ENCODE measurements around the gene NINJ1. TPM values are rescaled to one million over a fixed set of nuclear protein-coding genes. Genes with fewer than 3 reads are reported as not detected.

The NINJ1 gene
- total and polyA plus RNA-seq, 2 donors (not counting 1 experiment from before 2014, with no cell fraction given), result 7.2 to 59.9 TPM

DNA sequence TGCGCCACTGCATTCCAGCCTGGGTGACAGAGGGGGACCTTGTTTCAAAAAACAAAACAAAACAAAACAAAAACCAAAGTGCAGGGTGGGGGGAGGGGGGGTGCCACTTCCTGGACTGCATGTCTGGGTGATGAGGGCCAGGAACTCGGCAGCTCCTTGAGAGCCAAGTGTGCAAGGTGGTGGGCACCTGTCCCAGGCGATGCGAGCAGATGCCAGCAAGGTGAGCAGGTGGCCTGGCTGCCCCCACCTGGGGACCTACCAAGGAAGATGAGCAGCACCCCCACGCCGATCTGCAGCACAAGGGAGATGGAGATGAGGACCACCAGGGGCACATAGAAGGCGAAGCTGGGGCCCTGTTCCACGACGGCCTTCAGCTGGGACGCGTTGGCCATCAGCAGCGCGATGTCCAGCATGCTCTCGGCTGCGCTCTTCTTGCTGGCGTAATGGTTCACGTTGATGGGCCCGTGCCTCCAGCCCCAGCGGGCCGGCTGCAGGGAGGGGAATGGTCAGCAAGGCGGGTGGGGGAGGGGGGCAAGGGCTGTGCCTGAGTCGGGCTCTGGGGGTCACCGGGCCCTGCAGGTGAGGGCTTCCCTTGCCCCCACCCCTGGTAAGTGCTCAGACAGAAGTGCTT lies 7.8 kb downstream of the NINJ1 start:
- no peak for DNase-seq (ENCODE audit: low read depth in 2 of 2)
- H3K4me2 ChIP-seq (ENCODE audit: extremely low read depth, insufficient read depth, low read length), result no peak overlapping the region
- H3K4me1 ChIP-seq (ENCODE audit: control insufficient read depth, extremely low read depth, insufficient read depth, low read length), result no peaks in the 10 kb centered on the region
- H3K9ac ChIP-seq (ENCODE audit: insufficient read depth, low read length), result no peak overlapping the region
- H4K20me1 ChIP-seq (ENCODE audit: control insufficient read depth, extremely low read depth, insufficient read depth, low read length), result no peaks in the 10 kb centered on the region
- no peaks in the 10 kb centered on the region for H3K79me2 ChIP-seq (ENCODE audit: control insufficient read depth, insufficient read depth, low read length)
- H3K9me3 ChIP-seq (ENCODE audit: control insufficient read depth, insufficient read depth, low read depth, low read length), result no peaks in the 10 kb centered on the region
- peaks cover 2% of the 10 kb centered on the region for H3K36me3 ChIP-seq (ENCODE audit: control insufficient read depth, insufficient read depth, low read length)
- H3K27ac ChIP-seq (ENCODE audit: insufficient read depth, low read length), result no peak overlapping the region
- TF ChIP-seq EZH2 (IDR thresholded peaks at IDR 0.05; ENCODE audit: low read length, missing control alignments), result no peak
- TF ChIP-seq, protein P1, sequence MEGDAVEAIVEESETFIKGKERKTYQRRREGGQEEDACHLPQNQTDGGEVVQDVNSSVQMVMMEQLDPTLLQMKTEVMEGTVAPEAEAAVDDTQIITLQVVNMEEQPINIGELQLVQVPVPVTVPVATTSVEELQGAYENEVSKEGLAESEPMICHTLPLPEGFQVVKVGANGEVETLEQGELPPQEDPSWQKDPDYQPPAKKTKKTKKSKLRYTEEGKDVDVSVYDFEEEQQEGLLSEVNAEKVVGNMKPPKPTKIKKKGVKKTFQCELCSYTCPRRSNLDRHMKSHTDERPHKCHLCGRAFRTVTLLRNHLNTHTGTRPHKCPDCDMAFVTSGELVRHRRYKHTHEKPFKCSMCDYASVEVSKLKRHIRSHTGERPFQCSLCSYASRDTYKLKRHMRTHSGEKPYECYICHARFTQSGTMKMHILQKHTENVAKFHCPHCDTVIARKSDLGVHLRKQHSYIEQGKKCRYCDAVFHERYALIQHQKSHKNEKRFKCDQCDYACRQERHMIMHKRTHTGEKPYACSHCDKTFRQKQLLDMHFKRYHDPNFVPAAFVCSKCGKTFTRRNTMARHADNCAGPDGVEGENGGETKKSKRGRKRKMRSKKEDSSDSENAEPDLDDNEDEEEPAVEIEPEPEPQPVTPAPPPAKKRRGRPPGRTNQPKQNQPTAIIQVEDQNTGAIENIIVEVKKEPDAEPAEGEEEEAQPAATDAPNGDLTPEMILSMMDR (conservative IDR thresholded peaks at IDR 0.05 in 1 of 2, IDR thresholded peaks at IDR 0.05 in 1 of 2; ENCODE audit: low read depth in 1 of 2, low read length in 2 of 2), result no peak
- H3K27me3 ChIP-seq (ENCODE audit: control insufficient read depth, insufficient read depth, low read length), result no peaks in the 10 kb centered on the region
- H3K4me3 ChIP-seq (replicated peaks in 1 of 4; ENCODE audit: control extremely low read depth in 1 of 4, insufficient read depth in 1 of 4, low read depth in 3 of 4, low read length in 4 of 4), result no peak overlapping the region
- H2AFZ ChIP-seq (ENCODE audit: low read length), result no peak overlapping the region

DNA sequence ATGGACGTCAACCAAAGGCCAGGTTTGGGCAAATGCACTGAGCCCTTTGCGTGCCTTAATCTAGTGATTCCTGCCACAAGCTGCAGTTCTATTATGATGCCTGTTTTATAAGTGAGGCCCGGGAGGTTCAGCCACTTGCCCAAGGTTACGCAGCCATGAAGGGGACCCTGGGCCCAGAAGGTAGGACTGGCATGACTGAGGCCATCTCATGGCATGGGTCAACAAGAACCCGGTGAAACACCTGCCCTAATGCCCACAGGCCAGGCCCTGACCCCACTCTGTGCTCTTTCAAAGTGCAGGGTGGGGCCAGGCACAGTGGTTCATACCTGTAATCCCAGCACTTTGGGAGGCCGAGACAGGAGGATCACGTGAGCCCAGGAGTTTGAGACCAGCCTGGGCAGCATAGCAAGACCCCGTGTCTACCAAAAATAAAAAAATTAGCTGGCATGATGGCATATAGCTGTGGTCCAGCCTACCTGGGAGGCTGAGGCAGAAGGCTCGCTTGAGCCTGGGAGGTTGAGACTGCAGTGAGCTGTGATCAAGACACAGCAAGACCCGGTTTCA lies 8.6 kb downstream of the NINJ1 start:
- H3K4me2 ChIP-seq (ENCODE audit: extremely low read depth, insufficient read depth, low read length), result no peak overlapping the region
- no peak overlapping the region for H2AFZ ChIP-seq (ENCODE audit: low read length)
- no peaks in the 10 kb centered on the region for H3K9me3 ChIP-seq (ENCODE audit: control insufficient read depth, insufficient read depth, low read depth, low read length)
- no peaks in the 10 kb centered on the region for H3K4me1 ChIP-seq (ENCODE audit: control insufficient read depth, extremely low read depth, insufficient read depth, low read length)
- no peaks in the 10 kb centered on the region for H3K79me2 ChIP-seq (ENCODE audit: control insufficient read depth, insufficient read depth, low read length)
- no peak overlapping the region for H3K9ac ChIP-seq (ENCODE audit: insufficient read depth, low read length)
- H3K27ac ChIP-seq (ENCODE audit: insufficient read depth, low read length), result no peak overlapping the region
- TF ChIP-seq EZH2 (IDR thresholded peaks at IDR 0.05; ENCODE audit: low read length, missing control alignments), result no peak
- TF ChIP-seq, protein P1 (conservative IDR thresholded peaks at IDR 0.05 in 1 of 2, IDR thresholded peaks at IDR 0.05 in 1 of 2; ENCODE audit: low read depth in 1 of 2, low read length in 2 of 2), result no peak
- H3K36me3 ChIP-seq (ENCODE audit: control insufficient read depth, insufficient read depth, low read length), result peaks cover 2% of the 10 kb centered on the region
- H4K20me1 ChIP-seq (ENCODE audit: control insufficient read depth, extremely low read depth, insufficient read depth, low read length), result no peaks in the 10 kb centered on the region
- H3K4me3 ChIP-seq (replicated peaks in 1 of 4; ENCODE audit: control extremely low read depth in 1 of 4, insufficient read depth in 1 of 4, low read depth in 3 of 4, low read length in 4 of 4), result no peak overlapping the region
- DNase-seq (ENCODE audit: low read depth in 2 of 2), result no peak
- no peaks in the 10 kb centered on the region for H3K27me3 ChIP-seq (ENCODE audit: control insufficient read depth, insufficient read depth, low read length)

DNA sequence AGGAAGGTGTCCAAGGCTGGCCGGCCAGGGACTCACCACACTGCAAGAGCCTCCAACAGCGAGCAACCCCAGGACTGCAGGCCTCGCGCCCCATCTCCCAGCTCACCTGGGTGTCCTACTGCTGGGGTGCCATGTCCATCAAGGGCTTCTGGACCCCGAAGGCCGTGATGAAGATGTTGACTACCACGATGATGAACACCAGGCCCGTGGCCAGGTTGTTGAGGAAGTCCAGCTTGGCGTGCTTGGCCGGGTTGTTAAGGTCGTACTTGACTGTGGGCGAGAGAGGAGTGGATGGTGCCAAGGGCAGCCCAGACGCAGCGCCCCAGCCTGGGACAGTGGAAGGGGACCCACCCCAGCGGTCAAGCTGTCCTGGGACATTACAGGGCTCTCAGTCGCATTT lies 9.3 kb downstream of the NINJ1 start:
- TF ChIP-seq EZH2 (IDR thresholded peaks at IDR 0.05; ENCODE audit: low read length, missing control alignments), result no peak
- TF ChIP-seq, protein P1 (conservative IDR thresholded peaks at IDR 0.05 in 1 of 2, IDR thresholded peaks at IDR 0.05 in 1 of 2; ENCODE audit: low read depth in 1 of 2, low read length in 2 of 2), result no peak
- Histone ChIP-seq H3K9ac (ENCODE audit: insufficient read depth, low read length) (no peak overlapping the region), H3K4me1 (ENCODE audit: control insufficient read depth, extremely low read depth, insufficient read depth, low read length) (peaks cover 2% of the 10 kb centered on the region), H3K79me2 (ENCODE audit: control insufficient read depth, insufficient read depth, low read length) (no peaks in the 10 kb centered on the region), H2AFZ (ENCODE audit: low read length) (no peak overlapping the region), H3K27me3 (ENCODE audit: control insufficient read depth, insufficient read depth, low read length) (no peaks in the 10 kb centered on the region), H3K27ac (ENCODE audit: insufficient read depth, low read length) (no peak overlapping the region), H4K20me1 (ENCODE audit: control insufficient read depth, extremely low read depth, insufficient read depth, low read length) (no peaks in the 10 kb centered on the region), H3K36me3 (ENCODE audit: control insufficient read depth, insufficient read depth, low read length) (peaks cover 2% of the 10 kb centered on the region), H3K4me3 (replicated peaks in 1 of 4; ENCODE audit: control extremely low read depth in 1 of 4, insufficient read depth in 1 of 4, low read depth in 3 of 4, low read length in 4 of 4) (no peak overlapping the region), H3K9me3 (ENCODE audit: control insufficient read depth, insufficient read depth, low read depth, low read length) (no peaks in the 10 kb centered on the region), H3K4me2 (ENCODE audit: extremely low read depth, insufficient read depth, low read length) (no peak overlapping the region)
- no peak for DNase-seq (ENCODE audit: low read depth in 2 of 2)
